NCI-H1105 (cell line): ENCODE data around the gene HACL1.
"Not testable (repeated sequence)": the region's sequence is repeated elsewhere in the genome, so short reads cannot be mapped to it uniquely, and the experiment has no call there.

ENCODE experiments used
- DNase-seq: peaks from one replicate; lab custom pipeline; 2025; lab: John Stamatoyannopoulos, UW

HACL1 gene

DNA sequence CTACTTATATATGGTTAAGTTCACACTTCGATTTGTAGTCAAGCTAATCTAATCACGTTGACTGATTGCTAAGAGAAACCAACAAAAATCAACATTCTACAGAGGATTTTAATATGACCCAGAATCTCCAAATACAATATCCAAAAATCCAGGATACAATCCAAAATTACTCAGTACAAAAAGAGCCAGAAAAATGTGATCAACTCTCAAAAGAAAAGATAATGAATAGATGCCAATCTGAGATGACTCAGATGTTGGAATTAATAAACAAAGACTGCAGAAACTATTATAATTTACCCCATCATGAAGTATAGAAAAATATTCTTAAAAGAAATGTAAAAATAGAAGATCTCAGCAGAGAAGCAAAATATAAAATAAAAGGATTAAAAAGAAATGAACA, 22.3 kb downstream of the HACL1 start:
- no peak for DNase-seq

DNA sequence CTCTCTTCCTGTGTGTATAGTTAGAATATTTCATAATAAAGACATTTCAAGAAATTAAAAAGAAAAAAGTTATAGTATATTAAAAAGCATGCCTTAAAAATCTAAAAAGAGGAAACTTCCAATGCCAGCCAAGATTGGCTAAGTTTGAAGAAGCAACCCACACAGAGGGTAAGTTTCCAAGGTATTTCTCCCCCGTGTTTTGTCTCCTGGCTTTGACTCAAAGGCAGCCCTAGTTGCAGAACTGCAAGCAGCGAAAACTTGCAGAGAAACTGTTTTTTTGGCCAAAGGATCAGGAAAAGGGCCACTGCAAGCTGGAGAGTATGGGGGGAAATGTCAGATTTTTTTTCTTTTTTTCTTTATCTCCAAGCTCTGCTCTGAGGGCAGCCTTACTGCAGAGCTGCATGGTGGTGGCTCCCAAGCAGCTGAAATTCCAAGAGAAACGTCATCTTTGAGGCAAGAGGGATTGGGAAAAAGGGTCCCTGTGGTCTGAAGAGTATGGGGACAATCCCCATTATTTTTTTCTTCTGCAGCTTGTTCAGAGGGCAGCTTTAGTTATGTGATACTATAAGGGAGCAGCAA, 23.0 kb downstream of the HACL1 start:
- DNase-seq: no peak

- no peak for DNase-seq
These were observed 24.9 kb downstream of the HACL1 start for GRCh38 chr3:15576475-15576874.

- no peak for DNase-seq
These were observed 25.9 kb downstream of the HACL1 start for GRCh38 chr3:15575446-15575845.

GRCh38 chr3:15572138-15572537, 29.2 kb downstream of the HACL1 start:
- no peak for DNase-seq

DNA sequence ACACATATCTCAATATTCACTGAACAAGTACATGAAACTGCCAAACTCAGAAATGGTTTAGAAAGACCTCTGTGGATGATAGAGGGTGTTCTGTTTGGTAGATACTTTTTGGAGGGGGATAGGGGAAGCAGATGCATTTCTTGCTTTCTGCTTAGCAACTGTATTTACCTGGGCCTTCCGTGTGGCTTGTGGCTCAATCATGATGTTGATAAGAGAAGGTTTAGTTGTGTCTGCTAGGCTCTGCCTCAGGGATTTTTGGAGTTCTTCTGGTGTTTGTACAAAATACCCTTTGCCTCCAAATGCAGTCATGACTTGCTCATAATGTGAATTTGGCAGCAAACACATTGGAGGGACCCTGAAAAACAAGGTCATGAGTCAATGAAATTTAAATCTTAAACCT, 38.2 kb downstream of the HACL1 start:
- DNase-seq: no peak

GRCh38 chr3:15562560-15562959, 38.8 kb downstream of the HACL1 start:
- DNase-seq: no peak

DNA sequence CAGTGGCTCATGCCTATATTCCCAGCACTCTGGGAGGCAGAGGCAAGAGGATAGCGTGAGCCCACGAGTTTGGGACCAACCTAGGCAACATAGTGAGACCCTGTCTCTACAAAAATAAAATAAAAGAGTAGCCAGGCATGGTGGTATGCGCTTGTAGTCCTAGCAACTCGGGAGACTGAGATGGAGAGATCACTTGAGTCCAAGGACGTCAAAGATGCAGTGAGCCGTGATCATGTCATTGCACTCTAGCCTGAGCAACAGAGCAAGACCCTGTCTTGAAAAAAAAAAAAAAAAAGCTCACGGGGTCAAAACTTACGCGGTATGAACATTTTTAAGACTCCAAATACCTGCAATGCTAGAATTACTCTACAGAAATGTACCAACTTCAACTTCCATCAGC, 42.8 kb downstream of the HACL1 start:
- no peak for DNase-seq

DNA sequence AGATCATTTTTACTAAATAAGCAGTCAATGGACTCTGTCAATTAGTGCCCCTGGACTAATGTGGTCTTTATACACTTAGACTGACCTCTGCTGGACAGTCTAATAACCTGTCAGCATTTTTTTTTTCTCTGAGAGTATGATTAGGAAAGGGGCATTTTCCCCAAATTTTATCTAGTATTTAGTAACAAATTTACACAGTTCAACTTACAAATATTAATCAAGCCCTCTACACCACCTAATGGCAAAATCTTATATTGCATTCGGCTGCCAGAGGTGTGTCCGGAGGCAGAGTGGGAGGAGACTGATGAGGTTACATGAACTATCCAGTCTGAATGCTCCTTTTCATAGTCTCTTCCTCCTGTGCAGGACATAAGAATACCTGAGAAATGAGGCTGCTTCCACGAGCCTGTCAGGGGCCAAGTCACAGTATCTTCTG, 43.8 kb downstream of the HACL1 start:
- DNase-seq: no peak

GRCh38 chr3:15556512-15556911, 44.9 kb downstream of the HACL1 start:
- no peak for DNase-seq

DNA sequence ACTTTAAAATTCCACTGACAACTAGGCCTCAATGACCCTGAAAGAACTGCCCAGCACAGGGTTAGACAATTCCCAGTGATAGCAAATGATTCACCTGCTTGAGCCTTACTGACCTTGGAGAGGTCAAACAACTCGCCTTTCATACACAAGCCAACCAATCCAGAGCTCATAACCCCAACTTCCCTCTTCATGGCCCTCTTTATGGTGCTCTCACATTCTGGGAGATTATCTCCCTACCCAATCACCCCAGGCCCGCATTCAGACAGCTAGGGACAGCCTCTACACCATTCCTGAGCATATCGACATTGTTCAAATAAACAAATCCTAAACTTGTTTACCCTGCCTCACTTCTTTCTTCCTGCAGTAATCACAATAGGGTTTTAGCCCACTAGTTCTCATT, 47.6 kb downstream of the HACL1 start:
- DNase-seq: no peak

DNA sequence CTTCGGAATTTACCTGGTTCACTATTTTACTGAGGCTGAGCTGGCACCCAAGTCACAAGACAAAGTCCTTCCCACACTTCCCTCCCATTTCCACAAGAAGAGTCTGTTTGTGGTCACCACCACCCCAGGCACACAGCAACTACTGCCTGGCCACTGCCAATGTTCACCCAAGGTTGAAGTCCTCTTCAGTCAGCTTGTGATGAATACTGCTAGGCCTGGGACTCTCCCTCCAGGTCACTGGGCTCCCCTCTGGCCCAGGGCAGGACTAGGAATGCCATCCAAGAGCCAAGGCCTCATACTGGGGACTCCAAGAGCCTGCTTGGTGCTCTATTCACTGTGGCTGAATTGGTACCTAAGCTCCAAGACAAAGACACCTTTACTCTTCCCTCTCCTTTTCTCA, 49.5 kb downstream of the HACL1 start:
- DNase-seq: no peak

GRCh38 chr3:15549846-15550245, 51.5 kb downstream of the HACL1 start:
- DNase-seq: no peak

GRCh38 chr3:15542614-15543013, 58.8 kb downstream of the HACL1 start:
- DNase-seq: no peak

DNA sequence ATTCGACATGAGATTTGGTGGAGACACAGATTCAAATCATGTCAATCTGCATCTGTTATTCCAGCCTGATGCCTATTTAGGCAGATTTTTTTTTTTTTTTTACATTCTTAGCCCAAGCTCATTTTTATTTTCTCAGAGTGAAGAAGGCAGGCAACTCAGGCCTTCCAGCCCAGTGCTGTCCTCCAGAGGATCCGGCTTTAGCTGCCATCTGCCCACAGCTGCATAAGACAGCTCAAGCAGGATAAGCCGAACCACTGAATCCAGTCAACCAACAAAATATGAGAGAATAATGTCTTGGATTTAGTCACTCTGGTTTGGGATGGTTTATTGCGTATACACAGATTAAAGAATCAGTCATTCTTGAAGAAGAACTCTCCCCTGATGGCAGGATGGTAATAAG, 60.0 kb downstream of the HACL1 start:
- DNase-seq: no peak

- DNase-seq: no peak
These were observed 62.3 kb downstream of the HACL1 start for GRCh38 chr3:15539066-15539465.

DNA sequence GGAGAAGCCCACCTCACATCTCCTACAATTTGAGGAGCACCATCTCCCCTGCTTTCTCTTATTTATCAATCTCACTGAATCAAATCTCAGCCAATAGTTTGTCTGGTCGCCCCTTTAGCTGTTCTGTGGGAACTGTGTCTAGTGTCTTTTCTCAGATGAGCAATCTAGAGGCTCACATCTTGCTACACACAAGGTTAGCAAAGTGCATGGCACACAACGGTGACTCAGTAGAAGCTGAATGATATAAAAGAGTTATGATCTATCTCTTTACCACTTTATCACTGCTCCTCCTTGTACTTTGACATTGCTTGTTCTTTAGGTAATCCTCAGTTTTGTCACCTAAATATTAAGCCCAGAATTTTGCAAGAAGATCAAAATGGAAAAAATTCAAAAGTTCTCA, 63.0 kb downstream of the HACL1 start:
- DNase-seq: no peak

- DNase-seq: no peak
These were observed 64.5 kb downstream of the HACL1 start for GRCh38 chr3:15536856-15537255.

- no peak for DNase-seq
These were observed 65.6 kb downstream of the HACL1 start for GRCh38 chr3:15535732-15536131.

- not testable (repeated sequence) for DNase-seq
These were observed 68.8 kb downstream of the HACL1 start for GRCh38 chr3:15532614-15533013.

- no peak for DNase-seq
These were observed 70.0 kb downstream of the HACL1 start for GRCh38 chr3:15531346-15531745.

DNA sequence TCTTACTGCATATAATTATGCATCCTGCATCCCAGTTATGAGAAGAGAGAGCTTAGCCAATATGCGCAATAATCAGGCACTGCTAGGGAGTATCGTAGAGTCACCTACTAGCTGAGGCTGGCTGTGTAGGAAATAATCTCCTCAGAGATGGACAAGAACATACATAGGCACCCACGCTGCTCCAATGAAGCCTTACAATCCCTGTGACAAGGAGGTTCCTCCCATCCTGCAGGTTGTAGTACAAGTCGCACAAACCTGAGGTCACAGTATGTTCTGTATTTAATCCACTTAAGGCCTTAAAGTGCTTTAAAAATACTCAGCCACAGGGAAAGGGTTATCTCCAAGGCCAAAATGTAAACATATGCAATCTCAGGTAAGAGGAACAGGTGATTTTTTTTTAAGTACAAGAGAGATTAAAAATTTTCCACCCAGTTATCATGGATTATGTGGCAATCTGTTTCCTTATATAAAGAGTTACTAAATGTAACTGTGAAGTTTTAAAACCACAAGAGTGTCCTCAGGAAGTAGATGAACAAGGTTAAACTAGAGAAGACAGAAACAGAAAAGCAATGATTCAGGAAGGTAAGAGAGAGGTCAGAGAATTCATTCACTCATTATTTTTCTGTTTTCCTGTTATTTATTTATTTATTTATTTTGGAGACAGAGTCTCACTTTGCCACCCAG, 72.4 kb downstream of the HACL1 start:
- no peak for DNase-seq

DNA sequence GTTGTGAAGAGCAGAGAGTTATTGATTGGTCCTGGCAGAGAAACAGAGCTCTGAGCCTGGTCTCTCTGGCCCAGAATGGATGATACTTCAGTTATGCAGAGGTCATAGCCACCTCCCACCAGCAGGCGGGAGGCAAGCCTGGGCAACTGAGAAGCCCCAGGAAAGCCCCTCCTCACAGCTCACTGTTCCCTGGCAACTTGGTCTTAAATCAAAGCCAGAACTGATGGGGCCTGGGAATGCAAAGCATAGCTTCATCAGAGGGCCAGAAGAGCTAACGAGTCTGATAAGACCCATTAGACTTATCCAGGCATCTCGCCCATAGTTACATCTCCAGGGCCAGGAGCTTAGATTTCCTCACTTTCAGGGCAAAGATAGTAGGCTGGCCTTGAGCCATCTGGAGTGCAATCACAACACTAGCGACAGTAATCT, 74.3 kb downstream of the HACL1 start:
- DNase-seq: no peak

DNA sequence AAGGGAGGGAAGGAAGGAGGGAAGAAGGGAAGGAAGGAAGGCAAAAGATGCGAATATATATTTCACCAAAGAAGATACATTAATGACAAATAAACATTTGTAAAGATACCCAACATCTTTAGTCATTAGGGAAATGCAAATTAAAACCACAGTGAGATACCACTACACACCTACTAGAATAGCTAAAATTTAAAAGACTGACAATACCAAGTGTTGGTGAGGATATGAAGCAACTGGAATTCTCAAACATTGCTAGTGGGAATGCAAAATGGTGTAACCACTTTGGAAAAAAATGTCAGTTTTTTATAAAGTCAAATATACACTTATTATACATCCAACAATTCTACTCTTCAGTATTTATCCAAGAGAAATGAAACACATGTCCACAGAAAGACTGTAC, 75.6 kb downstream of the HACL1 start:
- DNase-seq: no peak
